NT2/D1 (cell line): ENCODE results near the gene HECW1.

Source experiments
- DNase-seq: peaks from one replicate; pipeline ENCODE4 v3.0.0-alpha.2; 2011; ENCODE audit warnings: low read depth, low spot score
- H3K27me3 ChIP-seq: 2 replicates; pipeline ENCODE4 v1.6.0; 2011; ENCODE audit warnings: mild to moderate bottlenecking; ENCODE audit not compliant: insufficient read length, insufficient read depth
- H3K36me3 ChIP-seq: 2 replicates; pipeline ENCODE4 v1.6.1; 2011; ENCODE audit warnings: mild to moderate bottlenecking, low read length, mixed read lengths; ENCODE audit not compliant: insufficient read depth, insufficient read length
- H3K4me1 ChIP-seq: 2 replicates; pipeline ENCODE4 v1.5.1; 2011; ENCODE audit not compliant: insufficient read depth, insufficient read length
- H3K4me3 ChIP-seq: 2 replicates; pipeline ENCODE4 v1.5.1; 2011; ENCODE audit warnings: low read depth; ENCODE audit not compliant: insufficient read length
- H3K9ac ChIP-seq: 2 replicates; pipeline ENCODE4 v1.6.0; 2011; ENCODE audit warnings: low read depth; ENCODE audit not compliant: insufficient read length
- H3K9me3 ChIP-seq: 2 replicates; pipeline ENCODE4 v1.5.1; 2011; ENCODE audit warnings: mild to moderate bottlenecking, low read length; ENCODE audit not compliant: insufficient read depth
- SUZ12 ChIP-seq: IDR thresholded peaks from 2 replicates; pipeline ENCODE4 v1.6.1; 2011; ENCODE audit not compliant: insufficient read length, insufficient read depth; ENCODE audit errors: extremely low read depth
- YY1 ChIP-seq: IDR thresholded peaks from 2 replicates; pipeline ENCODE4 v1.6.1; 2011; ENCODE audit not compliant: insufficient read length, insufficient read depth
- ZNF274 ChIP-seq: IDR thresholded peaks from 2 replicates; pipeline ENCODE4 v1.6.1; 2011; ENCODE audit warnings: mild to moderate bottlenecking, low read depth, low read length

The HECW1 gene

DNA sequence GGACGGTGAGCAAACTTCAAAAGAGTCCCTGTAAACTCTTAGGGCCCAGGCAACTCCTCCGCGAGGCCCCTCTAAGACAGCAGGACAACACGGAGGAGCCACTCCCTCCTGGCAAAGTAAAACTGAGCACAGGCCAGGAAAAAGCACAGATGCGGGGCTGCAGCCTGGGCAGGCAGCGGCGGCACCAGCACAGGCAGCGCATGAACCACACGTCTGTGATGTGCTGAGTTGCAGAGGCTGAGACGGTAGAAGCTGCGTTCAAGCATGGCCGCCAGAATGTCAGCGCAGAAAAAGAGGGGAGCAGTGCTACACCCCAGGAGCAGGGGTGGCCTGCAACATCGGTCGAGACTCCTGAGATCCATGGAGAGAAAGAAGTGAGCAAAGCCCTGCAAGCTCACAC is 424.3 kb downstream of the HECW1 start:
- H3K27me3 ChIP-seq = no peaks in the 10 kb centered on the region
- no peak for TF ChIP-seq SUZ12
- no peak for TF ChIP-seq YY1
- TF ChIP-seq ZNF274 = no peak
- no peak for DNase-seq
- no peak overlapping the region for H3K4me3 ChIP-seq
- H3K36me3 ChIP-seq = no peaks in the 10 kb centered on the region
- peaks cover 8% of the 10 kb centered on the region for H3K4me1 ChIP-seq
- H3K9ac ChIP-seq = no peak overlapping the region
- no peaks in the 10 kb centered on the region for H3K9me3 ChIP-seq

DNA sequence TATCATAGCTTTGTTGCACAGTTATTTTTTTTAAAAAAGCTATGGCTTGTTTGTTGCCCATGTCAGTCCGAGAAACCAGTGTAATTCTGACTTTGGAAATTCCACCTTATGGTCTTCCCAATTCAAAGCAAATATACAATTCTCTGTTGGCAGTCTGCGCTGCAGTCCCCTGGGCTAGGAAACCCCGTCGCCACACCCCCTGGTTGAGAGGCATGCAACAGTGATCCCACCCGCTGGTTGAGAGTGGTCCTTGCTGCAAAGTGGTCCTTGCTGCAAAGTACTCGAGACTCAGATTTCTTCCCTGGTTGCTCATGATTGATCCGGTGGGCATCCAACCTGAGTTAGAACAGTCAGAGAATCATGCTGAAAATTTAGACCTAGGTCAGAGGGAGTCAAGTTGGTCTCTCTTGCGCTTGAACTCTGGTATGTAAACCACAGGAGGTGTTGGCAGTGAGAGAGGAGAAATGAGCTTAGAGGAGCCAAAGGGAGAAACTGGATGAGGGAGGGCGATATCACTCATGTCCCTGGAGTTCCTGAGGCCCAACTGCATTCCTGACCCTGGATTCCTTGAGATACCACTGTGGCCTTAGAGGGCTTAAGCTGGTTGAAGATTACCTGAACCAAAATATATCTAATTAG is 425.4 kb downstream of the HECW1 start:
- Histone ChIP-seq H3K4me3 (no peak overlapping the region), H3K9ac (no peak overlapping the region), H3K9me3 (no peaks in the 10 kb centered on the region), H3K4me1 (peaks cover 8% of the 10 kb centered on the region), H3K36me3 (no peaks in the 10 kb centered on the region), H3K27me3 (no peaks in the 10 kb centered on the region)
- no peak for DNase-seq
- no peak for TF ChIP-seq SUZ12
- no peak for TF ChIP-seq ZNF274
- TF ChIP-seq YY1 = no peak

DNA sequence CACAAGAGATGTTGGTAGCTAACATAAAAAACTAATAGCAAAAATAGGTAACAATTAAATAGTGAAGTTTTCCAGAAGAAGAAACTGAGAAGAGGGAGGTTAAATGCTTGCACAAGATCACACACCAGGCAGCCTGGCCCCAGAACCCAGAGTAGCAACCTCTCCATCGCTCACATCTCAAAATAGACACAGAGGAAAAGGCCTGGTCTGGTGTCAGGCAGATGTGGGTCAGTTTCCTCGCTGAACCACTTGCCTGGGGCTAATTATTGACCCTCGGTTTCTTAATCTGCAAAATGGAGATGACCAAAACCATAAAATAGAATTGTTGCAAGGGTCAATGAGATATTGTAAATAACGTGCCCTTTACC is 425.9 kb downstream of the HECW1 start:
- no peaks in the 10 kb centered on the region for H3K9me3 ChIP-seq
- no peak overlapping the region for H3K4me3 ChIP-seq
- H3K9ac ChIP-seq = no peak overlapping the region
- TF ChIP-seq SUZ12 = no peak
- TF ChIP-seq YY1 = no peak
- no peak for TF ChIP-seq ZNF274
- no peak for DNase-seq
- no peaks in the 10 kb centered on the region for H3K27me3 ChIP-seq
- H3K36me3 ChIP-seq = no peaks in the 10 kb centered on the region
- H3K4me1 ChIP-seq = peaks cover 8% of the 10 kb centered on the region

DNA sequence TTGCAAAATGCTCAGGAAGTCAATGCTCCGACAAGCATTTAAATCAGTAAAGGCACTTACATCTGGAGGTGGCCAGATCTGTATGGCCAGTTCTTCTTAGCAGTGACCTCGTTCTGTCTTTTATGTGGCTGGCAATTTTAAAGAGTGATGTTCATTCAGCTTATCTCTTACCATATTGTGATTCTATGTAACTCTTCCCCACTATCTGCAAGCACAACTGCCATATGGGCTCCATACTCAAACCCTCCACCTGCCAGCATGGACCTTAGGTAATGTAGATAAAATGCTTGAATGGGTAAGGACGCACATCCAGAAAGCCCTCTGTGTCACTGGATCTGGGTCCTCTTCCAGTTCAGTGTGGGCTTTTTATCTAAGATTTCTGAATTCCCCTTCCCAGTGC is 428.0 kb downstream of the HECW1 start:
- no peak for DNase-seq
- Histone ChIP-seq H3K9ac (no peak overlapping the region), H3K4me1 (peaks cover 8% of the 10 kb centered on the region), H3K36me3 (no peaks in the 10 kb centered on the region), H3K9me3 (no peaks in the 10 kb centered on the region), H3K4me3 (no peak overlapping the region), H3K27me3 (no peaks in the 10 kb centered on the region)
- no peak for TF ChIP-seq SUZ12
- no peak for TF ChIP-seq YY1
- TF ChIP-seq ZNF274 = no peak

DNA sequence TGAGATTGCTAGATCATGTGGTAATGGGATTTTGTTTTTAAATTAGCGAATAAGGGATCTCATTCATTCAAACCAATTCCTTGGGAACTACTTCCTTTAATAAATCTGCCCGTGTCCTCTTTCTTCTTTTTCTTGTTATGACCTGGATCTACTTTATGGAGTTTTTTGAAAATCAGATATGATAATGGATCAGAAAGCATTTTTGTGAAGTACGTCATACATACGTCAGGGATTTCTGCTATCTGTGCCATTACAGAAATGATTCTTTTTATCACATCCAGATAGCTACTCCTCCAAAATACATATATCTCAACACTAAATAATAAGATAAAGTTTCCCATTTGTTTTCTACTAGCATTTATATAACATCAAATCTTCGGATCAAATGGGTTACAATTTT is 430.3 kb downstream of the HECW1 start:
- Histone ChIP-seq H3K36me3 (no peaks in the 10 kb centered on the region), H3K4me1 (peaks cover 5% of the 10 kb centered on the region), H3K4me3 (no peak overlapping the region), H3K27me3 (no peaks in the 10 kb centered on the region), H3K9me3 (no peaks in the 10 kb centered on the region), H3K9ac (no peak overlapping the region)
- TF ChIP-seq ZNF274 = no peak
- TF ChIP-seq SUZ12 = no peak
- no peak for TF ChIP-seq YY1
- no peak for DNase-seq

DNA sequence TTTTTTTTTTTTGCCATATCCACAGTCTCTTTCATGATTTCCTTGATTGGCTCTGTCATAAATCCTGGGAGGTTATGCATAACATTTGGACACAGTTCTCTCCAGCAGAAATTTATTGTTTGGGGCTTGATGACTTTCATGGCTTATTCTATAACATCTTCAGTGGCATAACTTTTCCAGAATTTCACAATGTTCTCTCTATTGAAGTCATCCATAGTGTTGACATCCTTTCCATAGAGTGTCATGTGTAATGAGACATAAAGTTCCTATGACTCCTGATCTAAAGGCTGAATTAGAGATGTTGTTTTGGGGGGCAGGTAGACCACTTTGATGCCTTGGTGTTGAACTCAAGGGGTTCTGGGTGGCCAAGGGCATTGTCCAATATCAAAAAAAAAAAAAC is 433.8 kb downstream of the HECW1 start:
- no peak for DNase-seq
- Histone ChIP-seq H3K4me3 (no peak overlapping the region), H3K36me3 (no peaks in the 10 kb centered on the region), H3K4me1 (no peaks in the 10 kb centered on the region), H3K9ac (no peak overlapping the region), H3K9me3 (no peaks in the 10 kb centered on the region), H3K27me3 (no peaks in the 10 kb centered on the region)
- TF ChIP-seq SUZ12 (no peak), YY1 (no peak), ZNF274 (no peak)

DNA sequence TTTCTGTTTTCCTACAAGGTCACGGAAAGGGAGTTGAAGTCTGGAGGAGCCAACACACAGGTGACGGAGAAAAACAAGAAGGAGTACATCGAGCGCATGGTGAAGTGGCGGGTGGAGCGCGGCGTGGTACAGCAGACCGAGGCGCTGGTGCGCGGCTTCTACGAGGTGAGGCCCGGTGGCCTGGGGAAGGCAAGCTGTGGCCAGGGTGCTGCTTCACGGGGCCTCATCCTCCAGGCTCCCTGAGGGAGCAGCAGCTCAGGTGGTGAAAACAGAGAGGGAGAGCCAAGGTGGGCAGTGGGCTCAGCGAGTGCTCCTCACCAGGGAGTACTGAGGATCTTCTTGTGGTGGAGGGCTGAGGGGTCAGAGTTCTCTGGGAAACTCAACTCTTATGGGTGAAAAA is 438.0 kb downstream of the HECW1 start:
- no peaks in the 10 kb centered on the region for H3K9me3 ChIP-seq
- H3K4me1 ChIP-seq = no peaks in the 10 kb centered on the region
- H3K4me3 ChIP-seq = no peak overlapping the region
- no peaks in the 10 kb centered on the region for H3K36me3 ChIP-seq
- no peak overlapping the region for H3K9ac ChIP-seq
- no peak for TF ChIP-seq ZNF274
- no peak for TF ChIP-seq YY1
- no peak for TF ChIP-seq SUZ12
- DNase-seq = no peak
- H3K27me3 ChIP-seq = no peaks in the 10 kb centered on the region
